GM21390 (cell line): Measurements from ENCODE around the gene SAV1.
"Not testable (repeated sequence)": the region's sequence is repeated elsewhere in the genome, so short reads cannot be mapped to it uniquely, and the experiment has no call there.

Source experiments
- ATAC-seq: cut with Tn5 transposase; IDR thresholded peaks from one replicate; pipeline ENCODE4 v1.9.1; 2021; ENCODE audit not compliant: unreplicated experiment

Gene SAV1

GRCh38 chr14:50666772-50667683, 1.1 kb downstream of the SAV1 start:
- no peak for ATAC-seq

GRCh38 chr14:50665300-50665699, 2.8 kb downstream of the SAV1 start:
- not testable (repeated sequence) for ATAC-seq

- ATAC-seq = not testable (repeated sequence)
These were observed 3.5 kb downstream of the SAV1 start for GRCh38 chr14:50664579-50664978.

- no peak for ATAC-seq
These were observed 8.7 kb downstream of the SAV1 start for GRCh38 chr14:50659327-50659974.

- no peak for ATAC-seq
These were observed 9.9 kb downstream of the SAV1 start for GRCh38 chr14:50658203-50658602.

- no peak for ATAC-seq
These were observed 10.4 kb downstream of the SAV1 start for GRCh38 chr14:50657753-50658152.

GRCh38 chr14:50656776-50657175, 11.3 kb downstream of the SAV1 start:
- ATAC-seq = no peak

GRCh38 chr14:50649691-50650090, 18.4 kb downstream of the SAV1 start:
- ATAC-seq = peak; percentile 49

GRCh38 chr14:50647753-50648152, 20.4 kb downstream of the SAV1 start:
- ATAC-seq = no peak

- peak; percentile 90 for ATAC-seq
These were observed 20.8 kb downstream of the SAV1 start for GRCh38 chr14:50647282-50647681.

GRCh38 chr14:50635141-50635540, 33.0 kb downstream of the SAV1 start:
- ATAC-seq = no peak

- no peak for ATAC-seq
These were observed 34.2 kb downstream of the SAV1 start for GRCh38 chr14:50633954-50634353.

- ATAC-seq = no peak
These were observed 36.7 kb downstream of the SAV1 start for GRCh38 chr14:50631408-50631821.

GRCh38 chr14:50624947-50625346, 43.2 kb downstream of the SAV1 start:
- ATAC-seq = not testable (repeated sequence)

GRCh38 chr14:50624447-50624846, 43.7 kb downstream of the SAV1 start:
- ATAC-seq = no peak

GRCh38 chr14:50622978-50623377, 45.1 kb downstream of the SAV1 start:
- ATAC-seq = no peak

- no peak for ATAC-seq
These were observed 47.8 kb downstream of the SAV1 start for GRCh38 chr14:50620341-50620740.

- peak; percentile 64 for ATAC-seq
These were observed 48.5 kb downstream of the SAV1 start for GRCh38 chr14:50619569-50620141.

GRCh38 chr14:50616275-50616674, 51.8 kb downstream of the SAV1 start:
- no peak for ATAC-seq

- no peak for ATAC-seq
These were observed 52.6 kb downstream of the SAV1 start for GRCh38 chr14:50615552-50615951.

- no peak for ATAC-seq
These were observed 53.0 kb downstream of the SAV1 start for GRCh38 chr14:50615056-50615455.

- no peak for ATAC-seq
These were observed 55.3 kb downstream of the SAV1 start for GRCh38 chr14:50612806-50613205.
